Measurements from ENCODE around the gene OR7A5. TPM values are rescaled to one million over a fixed set of nuclear protein-coding genes. Genes with fewer than 3 reads are reported as not detected.
"Not testable (repeated sequence)": the region's sequence is repeated elsewhere in the genome, so short reads cannot be mapped to it uniquely, and the experiment has no call there.

Gene OR7A5
- polyA plus RNA-seq, 1 experiment = not detected

DNA sequence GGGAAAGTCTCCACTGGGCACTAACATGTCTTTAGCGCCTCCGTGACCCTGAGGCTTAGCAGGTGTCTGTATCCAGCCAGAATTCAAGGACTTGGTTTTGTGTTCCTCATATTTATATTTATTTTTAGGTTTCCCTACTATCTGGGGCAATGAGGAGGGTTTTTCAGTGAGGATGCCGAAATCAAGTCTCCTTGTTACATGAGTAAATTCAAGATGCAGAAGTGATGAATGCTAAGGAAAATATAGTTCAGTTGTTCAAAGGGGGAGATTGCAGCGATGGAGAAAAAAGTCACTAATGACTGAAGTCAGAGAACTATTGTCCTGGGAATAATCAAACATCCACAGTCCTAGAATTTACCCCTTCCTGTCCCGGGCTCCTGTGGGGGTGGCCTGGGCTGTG, 55.8 kb downstream of the OR7A5 start:
- Histone ChIP-seq H3K27ac (ENCODE audit: low read depth, low read length) (no peak overlapping the region), H3K27me3 (ENCODE audit: control insufficient read depth, insufficient read depth, low read length) (peaks cover 7% of the 10 kb centered on the region), H3K9me3 (ENCODE audit: control insufficient read depth, insufficient read depth, low read length) (no peaks in the 10 kb centered on the region; the same call in 1 of the 2 replicates), H3K4me3 (ENCODE audit: low read depth, low read length) (no peak overlapping the region)
- CTCF ChIA-PET = no interaction called here
- POLR2A ChIA-PET = no interaction called here
- no peak for TF ChIP-seq CTCF (IDR thresholded peaks at IDR 0.05; ENCODE audit: low read depth, low read length)
- no peak for DNase-seq (ENCODE audit: low read depth, low spot score)

DNA sequence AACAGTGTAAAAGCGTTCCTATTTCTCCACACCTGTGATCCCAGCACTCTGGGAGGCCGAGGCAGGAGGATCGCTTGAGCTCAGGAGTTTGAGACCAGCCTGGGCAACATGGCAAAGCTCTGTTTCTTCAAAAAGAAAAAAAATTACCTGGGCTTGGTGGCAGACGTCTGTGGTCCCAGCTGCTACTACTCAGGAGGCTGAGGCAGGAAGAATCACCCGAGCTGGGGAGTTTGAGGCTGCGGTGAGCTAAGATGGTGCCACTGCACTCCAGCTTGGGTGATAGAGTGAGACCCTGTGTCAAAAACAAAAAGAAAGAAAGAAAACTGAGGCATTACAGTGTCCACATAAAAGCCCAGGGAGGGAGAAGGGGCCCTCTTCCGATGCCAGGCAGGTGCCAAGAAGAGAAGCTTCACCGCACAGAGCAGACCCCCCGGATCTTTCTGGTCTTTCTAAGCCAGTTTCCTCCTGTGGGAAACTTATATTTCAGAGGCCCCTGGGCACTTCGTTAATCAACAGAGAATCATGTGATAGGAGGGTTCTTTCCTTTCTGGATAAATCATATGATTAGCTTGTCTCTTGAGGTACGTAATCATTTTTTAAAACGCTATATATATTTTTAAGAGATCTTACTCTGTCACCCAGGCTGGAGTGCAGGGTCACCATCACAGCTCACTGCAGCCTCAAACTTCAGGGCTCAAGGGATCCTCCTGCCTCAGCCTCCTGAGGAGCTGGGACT, 56.7 kb downstream of the OR7A5 start, which contains the start of gene ADGRE2:
Gene ADGRE2 (minus strand): TSS at position 451 of the 736 bp plus-strand sequence. CDS start 1,804 bp downstream, outside the sequence.
- not testable (repeated sequence) for DNase-seq (ENCODE audit: low read depth, low spot score)

DNA sequence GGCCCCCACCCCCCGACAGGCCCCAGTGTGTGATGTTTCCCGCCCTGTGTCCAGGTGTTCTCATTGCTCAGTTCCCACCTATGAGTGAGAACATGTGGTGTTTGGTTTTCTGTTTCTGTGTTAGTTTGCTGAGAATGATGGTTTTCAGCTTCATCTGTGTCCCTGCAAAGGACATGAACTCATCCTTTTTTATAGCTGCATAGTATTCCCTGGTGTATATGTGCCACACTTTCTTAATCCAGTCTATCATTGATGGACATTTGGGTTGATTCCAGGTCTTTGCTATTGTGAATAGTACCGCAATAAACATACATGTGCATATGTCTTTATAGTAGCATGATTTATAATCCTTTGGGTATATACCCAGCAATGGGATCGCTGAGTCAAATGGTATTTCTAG, 57.3 kb downstream of the OR7A5 start:
- DNase-seq (ENCODE audit: low read depth, low spot score); H3K27ac ChIP-seq (ENCODE audit: low read depth, low read length); H3K4me3 ChIP-seq (ENCODE audit: low read depth, low read length); CTCF ChIA-PET; H3K9me3 ChIP-seq (ENCODE audit: control insufficient read depth, insufficient read depth, low read length); H3K27me3 ChIP-seq (ENCODE audit: control insufficient read depth, insufficient read depth, low read length); POLR2A ChIA-PET: not testable (repeated sequence)

More for the DNA sequence above, 56.7 kb downstream of the OR7A5 start, which contains the start of gene ADGRE2:
- H3K9me3 ChIP-seq (ENCODE audit: control insufficient read depth, insufficient read depth, low read length); POLR2A ChIA-PET; CTCF ChIA-PET; H3K4me3 ChIP-seq (ENCODE audit: low read depth, low read length); H3K27me3 ChIP-seq (ENCODE audit: control insufficient read depth, insufficient read depth, low read length); H3K27ac ChIP-seq (ENCODE audit: low read depth, low read length): not testable (repeated sequence)

Small RNA genes within 50 kb of the gene (small RNA-seq; reads per million reads assigned to genes)
- gene AC005255.1 (ENCODE audit: insufficient read length, low read depth) = not detected

Other genes with a start within 250 kb of the OR7A5 start
- not detected in 2 replicates for gene ADGRE3, start 160.3 kb downstream of the OR7A5 start, polyA plus RNA-seq (2011; rRNA removed)
- gene ZNF333, start 145.1 kb downstream of the OR7A5 start, polyA plus RNA-seq (2011; rRNA removed) = 10.7 and 11.8 TPM in 2 replicates
- gene ADGRE2, start 56.6 kb downstream of the OR7A5 start, polyA plus RNA-seq (2011; rRNA removed) = 0.12 TPM in 1 of 2 replicates, not detected in the other
- gene OR7C1, start within 50 bp of the OR7A5 start, polyA plus RNA-seq (2011; rRNA removed) = not detected in 2 replicates
- not detected in 2 replicates for gene OR7A10, start 13.7 kb upstream of the OR7A5 start, polyA plus RNA-seq (2011; rRNA removed)
- not detected in 2 replicates for gene OR7A17, start 50.9 kb upstream of the OR7A5 start, polyA plus RNA-seq (2011; rRNA removed)
- gene OR7C2, start 106.3 kb upstream of the OR7A5 start, polyA plus RNA-seq (2011; rRNA removed) = not detected in 2 replicates
- not detected in 2 replicates for gene SLC1A6, start 144.7 kb upstream of the OR7A5 start, polyA plus RNA-seq (2011; rRNA removed)
- not detected in 2 replicates for gene CASP14, start 214.3 kb upstream of the OR7A5 start, polyA plus RNA-seq (2011; rRNA removed)
- gene OR1I1, start 247.0 kb upstream of the OR7A5 start, polyA plus RNA-seq (2011; rRNA removed) = not detected in 2 replicates